Left cardiac atrium (tissue), 4 donors: ENCODE measurements around the gene PPP1R1B. TPM values are rescaled to one million over a fixed set of nuclear protein-coding genes. Genes with fewer than 3 reads are reported as not detected.

Experiments used
- ATAC-seq, 2 donors: fragments of 200-7000 bp; cut with Tn5 transposase; one replicate each; pipeline ENCODE4 v1.9.1; 2020; ENCODE audit warnings: mild to moderate bottlenecking in 2 of 2, moderate library complexity in 2 of 2
- DNase-seq: peaks from one replicate; pipeline ENCODE4 v3.0.0-alpha.2; 2020
- intact Hi-C, 2 donors: fragments of 100-400 bp; cut with DNase I; formaldehyde crosslinking; loops; one replicate each; pipeline versions ENCODE4 v1.14.1 to v1.15.1; 2022 to 2023
- total RNA-seq, 2 donors: library from RNA; stranded (reverse); fragmentation: NEBNext Ultra II Directional; extraction: Animal tissue kit (Norgen Biotek cat#: 25700); gene quantifications; one replicate each; pipeline ENCODE4 v1.2.1, GENCODE V29; 2021
- donor health status: DM: no; HTN: yes; CAD: no.
- donor health status: DM: no; HTN: yes; CAD: no; lungs with severe emphysema.
- donor health status: DM: yes; HTN: yes; CAD: no.
- donor health status: Dilated cardiomyopathy.

PPP1R1B gene
- total RNA-seq, 2 donors from 2014 or later = 4.0 to 5.3 TPM

- no peak for DNase-seq
- intact Hi-C loops = no loop called here
- no peak for ATAC-seq
Observed at GRCh38 chr17:39612291-39612894, 14.4 kb upstream of the PPP1R1B start.

GRCh38 chr17:39612935-39613464 lies 13.8 kb upstream of the PPP1R1B start:
- intact Hi-C loops = no loop called here
- ATAC-seq (no peak), DNase-seq (no peak)

DNA sequence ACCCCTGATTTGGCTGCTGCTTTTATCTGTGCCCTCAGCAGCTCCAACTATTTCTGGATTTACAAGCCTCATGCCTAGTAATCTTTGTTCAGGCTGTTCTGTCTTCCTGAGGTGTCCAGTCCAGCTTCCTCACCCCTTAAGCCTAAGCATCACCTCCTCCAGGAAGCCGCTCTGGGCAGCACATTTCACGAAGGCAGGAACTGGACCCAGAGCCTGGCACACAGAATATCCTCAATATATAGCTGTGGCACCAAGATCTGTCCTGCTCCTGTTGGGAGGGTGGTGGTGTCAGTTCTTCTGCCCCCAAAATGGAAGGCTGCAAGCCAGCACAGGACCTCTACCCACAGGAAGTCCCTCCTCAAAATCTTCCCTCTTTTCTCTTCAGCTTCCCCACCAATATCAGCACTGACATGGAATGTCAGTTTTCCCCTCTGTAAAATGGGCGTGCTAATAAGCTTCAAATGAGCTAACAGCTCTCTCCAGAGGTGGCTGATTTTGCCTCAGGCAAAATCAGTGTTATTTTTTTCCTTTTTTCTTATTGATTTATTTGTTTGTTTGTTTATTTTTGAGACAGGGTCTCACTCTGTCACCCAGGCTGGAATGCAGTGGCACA lies 12.1 kb upstream of the PPP1R1B start:
- ATAC-seq = no peak
- intact Hi-C loops = no loop called here
- no peak for DNase-seq

GRCh38 chr17:39615434-39615833 lies 11.3 kb upstream of the PPP1R1B start:
- intact Hi-C loops = no loop called here
- no peak for ATAC-seq

DNA sequence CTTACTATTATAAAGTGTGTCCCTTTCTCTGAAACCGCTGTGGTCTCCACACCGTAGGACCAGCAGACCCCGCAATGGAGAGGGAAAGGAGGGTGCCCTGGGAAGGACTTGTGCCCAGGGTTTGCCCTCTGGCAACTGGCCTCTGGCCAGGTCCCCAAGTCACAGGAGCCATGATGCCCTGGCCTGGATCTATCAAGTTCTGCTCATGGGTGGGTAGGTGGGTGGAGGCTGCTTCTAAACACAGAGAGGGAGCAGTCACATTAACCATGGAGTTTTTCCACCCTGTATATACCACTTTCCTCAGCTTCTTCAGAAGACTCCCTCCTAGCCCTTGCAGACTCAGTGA lies 9.7 kb upstream of the PPP1R1B start:
- ATAC-seq (no peak), DNase-seq (no peak)
- intact Hi-C loops = no loop called here

More at GRCh38 chr17:39615434-39615833, 11.3 kb upstream of the PPP1R1B start:
- DNase-seq = no peak

GRCh38 chr17:39617446-39618245 lies 9.1 kb upstream of the PPP1R1B start:
- ATAC-seq (peak; percentile 45 to 66), DNase-seq (peak; percentile 72)
- intact Hi-C loops = no loop called here

DNA sequence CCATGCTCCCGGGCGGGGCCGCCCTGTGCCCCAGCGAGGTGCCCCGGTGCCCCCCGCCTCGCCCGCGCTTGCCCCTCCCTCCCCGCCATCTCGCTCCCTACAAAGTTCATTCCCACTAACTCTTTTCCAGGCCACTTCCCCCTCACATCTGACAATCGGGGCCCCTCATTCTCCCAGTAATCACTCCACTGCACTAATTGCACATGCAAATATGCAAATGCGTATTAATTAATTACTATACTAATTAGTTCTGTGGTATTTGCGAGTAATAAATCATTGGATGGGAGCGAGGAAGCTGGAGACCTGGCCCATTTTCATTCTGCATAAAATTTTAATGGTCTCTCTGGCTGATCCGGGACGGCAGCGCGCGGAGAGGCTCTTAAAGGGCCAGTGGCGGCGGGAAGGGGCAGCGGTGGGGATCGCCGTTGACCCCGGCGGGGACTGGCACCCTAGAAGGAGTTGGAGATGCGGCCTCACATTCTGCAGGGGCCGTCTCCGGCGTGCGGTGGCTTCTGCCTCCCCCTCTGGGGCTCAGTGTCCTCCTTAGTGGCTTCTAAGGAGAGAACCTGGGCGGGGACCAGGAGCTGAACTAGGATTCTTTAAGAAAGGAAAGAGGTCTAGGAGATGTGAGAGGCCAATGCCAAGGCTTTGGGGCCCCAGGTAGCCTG lies 8.4 kb upstream of the PPP1R1B start:
- DNase-seq (no peak), ATAC-seq (no peak)
- intact Hi-C loops = no loop called here

- intact Hi-C loops = no loop called here
- ATAC-seq (no peak), DNase-seq (no peak)
Observed at GRCh38 chr17:39618956-39619785, 7.6 kb upstream of the PPP1R1B start.

DNA sequence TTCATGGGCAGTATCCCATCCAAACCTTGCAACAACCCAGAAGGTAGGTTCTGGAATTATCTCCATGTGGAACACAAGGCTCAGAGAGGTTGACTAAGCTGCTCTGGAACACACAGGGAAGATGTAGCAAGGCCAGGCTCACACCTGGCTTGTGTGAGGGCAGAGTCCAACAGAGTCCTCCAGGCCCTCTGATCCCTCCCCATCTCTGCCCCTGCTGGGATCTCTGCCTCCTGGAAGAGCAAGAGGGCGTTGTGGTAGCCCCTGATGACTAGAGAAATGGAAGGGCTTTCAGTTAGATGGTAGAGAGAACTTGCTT lies 7.0 kb upstream of the PPP1R1B start:
- no peak for ATAC-seq
- DNase-seq = no peak
- intact Hi-C loops = loop anchor here (5.0 kb wide), 3 partner anchors 53 to 133 kb away; partner anchors contain the start of gene MIEN1 (in 1 of the 2)

DNA sequence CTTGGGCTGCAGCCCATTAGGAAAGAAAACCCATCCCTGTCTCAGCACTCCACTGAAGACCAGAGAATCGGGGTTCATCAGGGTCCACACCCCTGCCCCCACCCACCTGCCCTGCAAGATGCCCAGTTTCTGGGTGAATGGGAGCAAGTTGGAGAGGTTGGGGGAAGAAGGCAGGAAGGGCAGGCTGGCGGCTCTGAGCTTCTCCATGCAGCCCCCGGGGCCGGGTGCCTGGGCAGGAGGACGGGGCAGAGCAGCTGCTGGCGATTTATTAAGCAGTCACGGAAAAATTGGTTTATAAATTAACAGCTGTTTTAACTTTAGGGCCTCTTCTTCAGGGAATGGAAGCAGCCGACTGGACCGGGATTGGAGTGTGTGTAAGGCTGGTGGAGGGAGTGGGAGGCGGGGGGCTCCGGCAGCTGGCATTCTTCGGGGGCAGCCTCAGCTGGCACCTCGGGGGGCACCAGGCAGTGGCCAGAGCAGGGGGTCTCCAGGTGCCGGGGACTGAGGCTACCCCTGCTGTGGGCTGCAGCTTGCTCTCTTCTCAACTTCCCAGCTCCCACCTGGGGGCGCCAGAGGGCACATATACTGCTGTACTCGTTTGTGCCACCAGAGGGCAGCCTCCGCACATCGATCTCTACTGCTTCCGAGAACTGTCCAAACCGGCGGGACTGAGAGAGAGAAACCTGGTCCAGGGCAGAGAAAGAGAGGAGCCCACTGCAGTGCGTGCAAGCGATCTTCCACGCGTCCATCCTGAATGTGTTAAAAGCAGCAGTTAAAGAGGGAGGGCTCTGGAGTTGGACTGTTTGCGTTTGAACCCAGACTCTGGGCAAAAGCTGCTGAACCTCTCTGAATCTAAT lies 5.0 kb upstream of the PPP1R1B start:
- intact Hi-C loops = loop anchor here (1.0 to 5.0 kb wide), 4 partner anchors 51 to 133 kb away; partner anchors contain the start of gene MIEN1 (in 1 of the 2)
- peak; percentile 69 to 71 for ATAC-seq
- DNase-seq = peak; percentile 85

- DNase-seq = no peak
- no peak for ATAC-seq
- intact Hi-C loops = loop anchor here (1.0 to 5.0 kb wide), 4 partner anchors 50 to 132 kb away; partner anchors contain the start of gene MIEN1 (in 1 of the 2)
Observed at GRCh38 chr17:39622380-39623006, 4.3 kb upstream of the PPP1R1B start.

DNA sequence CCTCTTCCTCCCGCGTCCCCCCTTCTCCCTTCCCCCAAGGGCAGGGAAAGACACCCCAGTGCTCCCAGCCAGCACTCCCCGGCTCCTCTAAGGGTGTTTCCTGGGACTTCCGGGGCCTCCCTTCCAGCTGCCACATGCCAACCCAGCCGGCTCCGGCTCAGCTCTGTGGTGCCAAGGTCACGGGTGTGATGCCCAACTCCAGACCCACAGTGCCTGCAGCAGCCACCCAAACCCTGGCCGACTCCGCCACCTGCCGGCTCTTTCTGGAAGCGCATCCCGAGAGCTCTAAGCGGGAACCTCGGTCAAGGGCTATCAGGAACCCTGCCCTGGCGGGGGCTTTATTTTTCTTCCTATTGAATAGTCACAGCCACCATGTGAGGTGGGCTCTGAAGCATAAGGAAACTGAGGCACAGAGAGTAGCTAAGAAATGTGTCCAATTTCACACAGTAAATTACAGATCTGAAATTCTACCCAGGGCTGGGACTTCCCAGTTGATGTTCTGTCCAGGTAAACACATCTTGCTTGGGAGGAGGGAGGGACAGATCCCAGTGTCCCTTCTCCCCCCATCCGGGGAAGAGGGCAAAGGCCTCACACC lies 3.3 kb upstream of the PPP1R1B start:
- ATAC-seq (peak; percentile 74 to 81), DNase-seq (peak; percentile 87)
- intact Hi-C loops = loop anchor here (5.0 kb wide), 3 partner anchors 49 to 129 kb away; partner anchors contain the start of gene MIEN1 (in 1 of the 2)

- intact Hi-C loops = loop anchor here (1.0 to 5.0 kb wide), 5 partner anchors 48 to 128 kb away; partner anchors contain the start of gene MIEN1 (in 1 of the 2)
- ATAC-seq = no peak
- DNase-seq = no peak
Observed at GRCh38 chr17:39624313-39624712, 2.4 kb upstream of the PPP1R1B start.

GRCh38 chr17:39625198-39625785 lies 1.5 kb upstream of the PPP1R1B start:
- DNase-seq (no peak), ATAC-seq (no peak)
- intact Hi-C loops = loop anchor here in 1 of 2 donors (2.0 kb wide), 1 partner anchor 76 kb away; no protein-coding TSS in a partner anchor

GRCh38 chr17:39627047-39627711 lies 427 bp downstream of the PPP1R1B start:
- intact Hi-C loops = no loop called here
- ATAC-seq = no peak
- no peak for DNase-seq
